ENCODE results near the gene ALOX5AP. TPM values are rescaled to one million over a fixed set of nuclear protein-coding genes. Genes with fewer than 3 reads are reported as not detected.

Gene ALOX5AP
- total RNA-seq, 2 experiments from 2014 or later = 31.8 to 33.8 TPM

DNA sequence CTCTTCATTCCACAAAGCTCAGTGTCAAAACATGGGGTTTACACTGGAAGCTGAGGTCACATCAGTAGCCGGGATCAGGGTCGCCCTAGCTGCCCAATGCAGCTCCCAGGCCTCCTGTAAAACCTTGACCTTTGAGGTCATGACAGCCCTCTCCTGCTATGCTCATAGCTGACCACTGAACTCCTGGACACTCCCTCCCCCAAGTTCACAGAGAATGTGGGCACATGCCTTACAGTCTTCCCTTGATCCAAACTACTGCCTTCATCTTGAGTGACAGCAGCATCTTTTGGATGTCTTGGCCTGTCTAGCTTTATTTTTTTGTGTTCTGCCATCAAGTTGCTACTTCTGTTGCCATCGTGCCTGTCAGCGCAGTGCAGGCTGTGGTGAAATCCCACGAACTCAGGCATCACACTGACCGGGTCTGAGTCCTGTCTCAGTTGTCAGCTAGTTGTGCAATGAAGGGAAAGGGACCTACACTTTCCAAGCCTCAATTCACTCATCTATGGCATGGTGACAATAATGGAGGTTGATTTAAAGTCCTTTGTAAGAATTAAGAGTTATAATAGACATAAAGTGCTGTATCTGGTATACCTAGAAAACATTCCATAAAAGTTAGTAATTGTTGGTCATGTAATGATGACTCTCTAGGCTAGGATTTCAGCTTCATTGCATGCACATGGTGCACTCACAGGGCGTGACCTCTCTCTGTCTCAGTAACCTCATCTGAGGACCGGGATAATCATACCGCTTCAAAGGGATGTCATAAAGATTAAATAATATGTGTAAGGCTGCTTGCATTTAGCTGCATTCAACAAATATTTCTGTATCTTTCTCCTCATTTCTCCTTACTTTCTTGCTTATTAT, 16.4 kb upstream of the ALOX5AP start:
- Mint-ChIP-seq H3K27me3 (peaks cover 2% of the 10 kb centered on the region), H3K4me1 (ENCODE audit: low read depth) (peaks cover 2% of the 10 kb centered on the region), H3K9me3 (no peaks in the 10 kb centered on the region), H3K36me3 (no peaks in the 10 kb centered on the region), H3K27ac (no peak overlapping the region), H3K4me3 (no peak overlapping the region)
- CTCF ChIA-PET = interaction anchor here (1.1 kb wide), 1 partner anchor 84 kb away, joined by 3 read pairs; no protein-coding TSS in a partner anchor
- intact Hi-C loops (cut with micrococcal nuclease) = no loop called here
- no peak for DNase-seq
- POLR2A ChIA-PET = no interaction called here

DNA sequence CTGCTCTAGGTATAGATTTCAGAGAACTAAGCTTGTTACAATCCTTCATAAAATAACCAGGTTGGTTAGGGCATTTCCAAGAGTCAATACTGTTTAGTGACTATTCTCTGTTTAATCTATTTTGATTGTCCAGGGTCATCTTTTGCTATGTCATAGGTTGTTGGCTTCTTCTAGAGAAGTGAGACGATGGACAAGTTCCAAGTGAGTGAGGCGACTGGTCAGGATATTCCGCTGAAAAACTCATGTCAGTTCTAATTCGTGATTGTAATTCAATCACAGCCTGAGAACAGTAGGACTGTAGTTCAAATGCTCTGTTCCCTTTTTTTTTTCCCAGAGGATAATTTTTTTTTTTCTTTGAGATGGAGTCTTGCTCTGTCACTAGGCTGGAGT, 15.8 kb upstream of the ALOX5AP start:
- DNase-seq = no peak
- H3K36me3 Mint-ChIP-seq = no peaks in the 10 kb centered on the region
- H3K9me3 Mint-ChIP-seq = no peaks in the 10 kb centered on the region
- POLR2A ChIA-PET = no interaction called here
- peaks cover 2% of the 10 kb centered on the region for H3K4me1 Mint-ChIP-seq (ENCODE audit: low read depth)
- H3K4me3 Mint-ChIP-seq = no peak overlapping the region
- intact Hi-C loops (cut with micrococcal nuclease) = no loop called here
- CTCF ChIA-PET = interaction anchor here (1.1 kb wide), 1 partner anchor 83 kb away, joined by 3 read pairs; no protein-coding TSS in a partner anchor
- no peak overlapping the region for H3K27ac Mint-ChIP-seq
- H3K27me3 Mint-ChIP-seq = peaks cover 2% of the 10 kb centered on the region

DNA sequence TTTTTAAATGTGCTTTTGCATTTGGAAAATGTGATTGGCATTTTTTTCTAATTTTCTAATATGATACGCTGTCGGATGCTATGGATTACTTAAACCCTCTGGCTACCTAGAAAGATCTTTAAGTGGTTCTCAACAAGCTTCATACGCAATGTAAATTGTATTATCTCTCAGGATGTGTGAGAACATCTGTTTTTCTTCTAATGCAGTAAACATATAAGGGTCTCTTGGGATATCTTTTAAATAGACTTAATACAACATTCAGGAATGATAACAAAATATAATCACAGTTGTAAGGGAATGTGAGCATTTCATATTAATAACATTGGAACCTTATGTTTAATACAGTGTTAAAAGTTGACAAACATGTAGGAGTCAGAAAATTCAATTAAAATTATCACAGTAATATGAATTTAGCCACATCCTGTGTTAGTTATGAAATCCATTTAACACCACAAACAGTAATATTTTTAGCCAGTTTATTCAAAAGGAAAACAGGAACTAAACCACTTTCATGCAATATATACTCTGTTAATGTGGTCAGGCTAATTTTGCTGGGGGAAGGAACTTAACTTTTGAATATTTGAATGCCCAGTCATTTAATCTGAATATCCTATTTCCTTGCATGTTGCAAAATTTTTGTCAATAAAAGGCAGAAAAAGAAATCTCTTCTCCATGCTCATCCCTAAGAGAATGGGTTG, 15.0 kb upstream of the ALOX5AP start:
- H3K27me3 Mint-ChIP-seq = peaks cover 2% of the 10 kb centered on the region
- CTCF ChIA-PET = no interaction called here
- no peaks in the 10 kb centered on the region for H3K36me3 Mint-ChIP-seq
- H3K4me3 Mint-ChIP-seq = no peak overlapping the region
- H3K4me1 Mint-ChIP-seq (ENCODE audit: low read depth) = peaks cover 2% of the 10 kb centered on the region
- no peak overlapping the region for H3K27ac Mint-ChIP-seq
- POLR2A ChIA-PET = no interaction called here
- DNase-seq = no peak
- H3K9me3 Mint-ChIP-seq = no peaks in the 10 kb centered on the region
- intact Hi-C loops (cut with micrococcal nuclease) = no loop called here

DNA sequence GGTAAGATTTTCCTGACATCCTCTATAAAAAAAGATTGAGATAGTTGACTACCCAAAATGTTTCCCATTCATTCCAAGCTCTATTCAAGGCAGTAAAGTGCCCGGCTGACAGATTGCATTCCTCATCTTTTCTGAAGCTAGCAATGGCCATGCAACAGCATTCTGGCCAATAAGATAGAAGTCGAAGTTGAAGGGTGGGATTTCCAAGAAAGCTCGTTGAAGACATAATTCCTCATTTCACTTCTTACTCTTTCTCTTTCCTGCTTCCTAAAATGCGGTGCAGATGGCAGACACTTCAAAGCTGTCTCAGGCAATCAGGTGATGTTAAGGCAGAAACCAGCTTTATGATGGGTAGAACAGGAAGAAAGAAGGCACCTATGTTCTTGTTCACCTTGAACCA, 13.4 kb upstream of the ALOX5AP start:
- Mint-ChIP-seq H3K36me3 (no peaks in the 10 kb centered on the region), H3K4me3 (no peak overlapping the region), H3K9me3 (no peaks in the 10 kb centered on the region), H3K4me1 (ENCODE audit: low read depth) (peaks cover 2% of the 10 kb centered on the region), H3K27ac (no peak overlapping the region), H3K27me3 (peaks cover 2% of the 10 kb centered on the region)
- ChIA-PET POLR2A (no interaction called here), CTCF (no interaction called here)
- intact Hi-C loops (cut with micrococcal nuclease) = no loop called here
- DNase-seq = no peak

DNA sequence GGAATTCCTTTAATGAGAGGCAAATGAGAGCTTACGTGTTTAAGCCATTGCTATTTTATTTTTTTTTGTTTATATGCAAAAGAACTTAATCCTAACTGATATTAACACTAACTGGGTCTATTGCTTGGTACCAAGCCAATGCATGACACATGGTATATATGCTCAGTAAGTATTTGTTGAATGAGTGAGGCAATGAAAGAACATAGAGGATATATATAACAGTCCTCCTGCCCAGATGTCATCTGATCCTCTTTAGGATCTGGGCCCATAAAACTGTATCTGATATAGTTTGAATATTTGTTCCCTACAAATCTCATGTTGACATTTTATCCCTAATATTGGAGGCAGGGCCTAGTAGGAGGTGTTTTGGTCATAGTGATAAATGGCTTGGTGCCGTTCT, 13.0 kb upstream of the ALOX5AP start:
- ChIA-PET CTCF (no interaction called here), POLR2A (no interaction called here)
- no peak overlapping the region for H3K27ac Mint-ChIP-seq
- no peaks in the 10 kb centered on the region for H3K9me3 Mint-ChIP-seq
- H3K4me3 Mint-ChIP-seq = no peak overlapping the region
- peaks cover 2% of the 10 kb centered on the region for H3K4me1 Mint-ChIP-seq (ENCODE audit: low read depth)
- H3K27me3 Mint-ChIP-seq = peaks cover 2% of the 10 kb centered on the region
- DNase-seq = no peak
- intact Hi-C loops (cut with micrococcal nuclease) = no loop called here
- H3K36me3 Mint-ChIP-seq = no peaks in the 10 kb centered on the region

DNA sequence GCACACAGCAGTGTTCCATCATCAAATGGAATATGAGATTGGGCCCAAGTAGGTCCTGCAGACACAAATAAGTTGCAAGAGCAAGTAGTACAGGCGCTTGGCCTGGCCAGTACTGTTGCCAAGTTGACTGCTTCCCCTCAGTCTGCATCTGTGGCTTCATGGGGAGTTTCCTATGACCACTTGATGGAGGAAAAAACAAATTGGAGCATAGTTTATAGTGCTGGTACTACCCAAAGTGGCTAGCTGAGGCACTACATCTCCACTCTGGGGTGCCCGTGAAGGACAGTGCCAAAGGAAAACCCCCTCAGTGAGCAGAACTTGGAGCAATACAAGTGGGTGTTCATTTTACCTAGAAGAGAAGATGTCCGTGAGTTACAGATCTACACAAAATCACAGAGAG, 10.6 kb upstream of the ALOX5AP start:
- H3K36me3 Mint-ChIP-seq = no peaks in the 10 kb centered on the region

DNA sequence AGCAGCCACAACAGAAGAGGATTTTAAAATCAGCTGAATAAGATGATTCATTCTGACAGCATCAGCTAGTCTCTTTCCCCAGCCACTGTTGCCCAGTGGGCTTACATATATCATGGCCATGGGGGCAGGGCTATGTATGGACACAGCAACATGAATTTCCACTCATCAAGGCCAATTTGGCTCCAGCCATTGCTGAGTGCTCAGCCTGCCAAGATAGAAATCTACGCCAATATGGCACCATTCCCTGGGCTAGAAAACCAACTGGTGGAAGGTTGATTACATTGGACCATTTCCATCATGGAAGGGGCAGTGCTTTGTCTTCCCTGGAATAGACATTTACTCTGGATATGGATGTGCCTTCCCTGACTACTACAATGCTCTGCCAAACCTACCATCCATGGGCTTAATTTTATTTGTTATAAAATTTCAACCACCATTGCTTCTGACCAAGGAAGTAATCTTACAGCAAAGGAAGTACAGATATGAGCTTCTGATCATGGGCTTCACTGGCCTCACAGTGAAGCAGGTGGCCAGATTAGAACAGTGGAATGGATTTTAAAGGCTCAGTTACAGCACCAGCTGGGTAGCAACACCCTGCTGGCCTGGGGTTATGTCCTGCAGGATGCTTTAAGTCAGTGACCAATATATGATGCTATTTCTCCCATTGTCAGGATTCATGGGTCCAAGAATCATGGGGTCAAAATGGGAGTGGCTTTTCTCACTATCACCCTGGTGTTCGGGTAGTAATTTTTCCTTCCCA, 9.8 kb upstream of the ALOX5AP start:
- H3K9me3 Mint-ChIP-seq = no peaks in the 10 kb centered on the region
- no peak for DNase-seq
- H3K4me1 Mint-ChIP-seq (ENCODE audit: low read depth) = peaks cover 2% of the 10 kb centered on the region
- ChIA-PET POLR2A (no interaction called here), CTCF (no interaction called here)
- no peak overlapping the region for H3K27ac Mint-ChIP-seq
- H3K27me3 Mint-ChIP-seq = peaks cover 2% of the 10 kb centered on the region
- no peak overlapping the region for H3K4me3 Mint-ChIP-seq
- intact Hi-C loops (cut with micrococcal nuclease) = no loop called here
- no peaks in the 10 kb centered on the region for H3K36me3 Mint-ChIP-seq

More for the DNA sequence above, 10.6 kb upstream of the ALOX5AP start:
- POLR2A ChIA-PET = no interaction called here
- H3K27me3 Mint-ChIP-seq = peaks cover 2% of the 10 kb centered on the region
- CTCF ChIA-PET = no interaction called here
- no peak for DNase-seq
- H3K9me3 Mint-ChIP-seq = no peaks in the 10 kb centered on the region
- intact Hi-C loops (cut with micrococcal nuclease) = no loop called here
- no peak overlapping the region for H3K4me3 Mint-ChIP-seq
- H3K4me1 Mint-ChIP-seq (ENCODE audit: low read depth) = peaks cover 2% of the 10 kb centered on the region
- H3K27ac Mint-ChIP-seq = no peak overlapping the region

DNA sequence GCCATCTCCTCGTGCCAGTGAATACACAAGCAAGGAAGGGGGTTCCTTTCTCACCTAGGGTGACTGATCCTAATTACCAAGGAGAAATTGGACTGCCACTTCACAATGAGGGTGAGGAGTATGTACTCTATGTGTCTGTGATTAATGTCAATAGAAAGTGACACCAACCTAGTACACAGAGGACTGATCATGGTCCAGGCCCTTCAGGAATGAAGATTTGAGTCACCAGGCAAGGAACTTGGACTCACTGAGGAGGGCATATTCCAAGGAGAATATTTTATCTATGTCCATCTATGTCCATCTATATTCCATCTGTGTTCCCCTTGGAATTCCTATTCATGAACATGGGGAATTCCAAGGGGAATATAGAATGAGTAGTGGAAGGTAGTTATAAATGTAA, 9.2 kb upstream of the ALOX5AP start:
- Mint-ChIP-seq H3K27me3 (peaks cover 2% of the 10 kb centered on the region), H3K4me1 (ENCODE audit: low read depth) (no peaks in the 10 kb centered on the region), H3K36me3 (no peaks in the 10 kb centered on the region), H3K9me3 (no peaks in the 10 kb centered on the region), H3K4me3 (no peak overlapping the region), H3K27ac (no peak overlapping the region)
- ChIA-PET CTCF (no interaction called here), POLR2A (no interaction called here)
- no peak for DNase-seq
- intact Hi-C loops (cut with micrococcal nuclease) = no loop called here

DNA sequence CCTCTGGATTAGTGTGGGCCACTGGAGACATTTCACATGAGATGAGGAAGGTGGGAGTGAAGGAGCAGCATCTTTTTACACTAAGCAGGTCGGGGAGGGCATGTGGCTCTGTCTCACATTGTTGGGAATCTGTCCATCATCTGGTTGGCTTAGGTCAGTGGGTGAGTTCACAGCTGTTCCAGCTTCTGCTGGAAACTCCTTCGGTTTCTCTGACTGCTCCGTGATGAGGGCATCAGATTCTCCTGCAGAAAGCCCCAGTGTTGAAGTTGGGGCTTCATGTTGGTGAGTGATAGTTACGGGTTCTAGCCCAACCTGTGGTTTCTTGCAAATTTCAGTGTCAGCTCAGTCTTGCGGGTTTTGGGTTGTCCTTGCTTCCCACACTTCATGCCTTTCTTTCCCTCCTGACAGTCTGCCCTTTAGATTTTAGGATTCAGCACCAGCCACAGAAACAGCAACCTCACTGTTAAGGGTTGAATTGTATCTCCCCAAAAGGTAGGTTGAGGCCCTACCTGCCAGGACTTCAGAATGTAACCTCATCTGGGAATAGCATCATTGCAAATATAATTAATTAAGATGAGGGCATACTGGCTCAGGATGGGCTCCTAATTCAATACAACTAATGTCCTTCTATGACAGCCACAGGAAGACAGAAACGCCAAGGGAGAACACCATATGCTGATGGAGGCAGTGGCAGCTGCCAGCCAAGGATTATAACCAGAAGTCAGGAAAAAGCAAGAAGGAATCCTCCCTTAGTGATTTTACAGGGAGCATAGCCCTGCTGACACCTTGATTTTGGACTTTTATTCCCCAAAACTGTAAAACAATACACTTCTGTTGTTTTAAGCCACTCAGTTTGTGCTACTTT, 7.6 kb upstream of the ALOX5AP start:
- CTCF ChIA-PET = interaction anchor here (0.6 kb wide), 1 partner anchor 401 kb away, joined by 3 read pairs; no protein-coding TSS in a partner anchor
- Mint-ChIP-seq H3K27me3 (no peaks in the 10 kb centered on the region), H3K27ac (no peak overlapping the region), H3K36me3 (no peaks in the 10 kb centered on the region), H3K4me1 (ENCODE audit: low read depth) (no peaks in the 10 kb centered on the region), H3K9me3 (no peaks in the 10 kb centered on the region), H3K4me3 (no peak overlapping the region)
- DNase-seq = no peak
- intact Hi-C loops (cut with micrococcal nuclease) = no loop called here
- POLR2A ChIA-PET = no interaction called here

DNA sequence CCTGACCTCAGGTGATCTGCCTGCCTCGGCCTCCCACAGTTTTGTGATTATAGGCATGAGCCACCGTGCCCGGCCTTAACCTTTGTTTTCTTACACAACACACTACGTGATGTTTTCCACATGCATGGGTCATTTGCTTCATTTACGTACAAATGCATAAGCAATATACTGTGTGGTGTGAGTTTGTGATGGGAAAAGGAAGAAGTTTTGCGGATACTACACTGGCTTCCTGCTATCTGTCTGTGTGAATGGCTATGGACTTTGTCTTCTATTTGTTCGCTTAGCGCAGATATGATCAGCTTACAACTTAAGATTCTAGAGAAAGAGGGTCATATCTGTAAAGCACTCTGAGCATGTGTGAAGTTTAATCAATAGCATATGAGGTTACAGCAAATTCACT, 5.5 kb upstream of the ALOX5AP start:
- ChIA-PET CTCF (interaction anchor here (0.7 kb wide), 1 partner anchor 18 kb away, joined by 3 read pairs; no protein-coding TSS in a partner anchor), POLR2A (interaction anchor here (1.2 kb wide), 1 partner anchor 10 kb away, joined by 3 read pairs; no protein-coding TSS in a partner anchor)
- no peaks in the 10 kb centered on the region for H3K36me3 Mint-ChIP-seq
- intact Hi-C loops (cut with micrococcal nuclease) = no loop called here
- no peak overlapping the region for H3K4me3 Mint-ChIP-seq
- no peak overlapping the region for H3K27ac Mint-ChIP-seq
- H3K27me3 Mint-ChIP-seq = no peaks in the 10 kb centered on the region
- no peak for DNase-seq
- no peaks in the 10 kb centered on the region for H3K9me3 Mint-ChIP-seq
- H3K4me1 Mint-ChIP-seq (ENCODE audit: low read depth) = peaks cover 7% of the 10 kb centered on the region

DNA sequence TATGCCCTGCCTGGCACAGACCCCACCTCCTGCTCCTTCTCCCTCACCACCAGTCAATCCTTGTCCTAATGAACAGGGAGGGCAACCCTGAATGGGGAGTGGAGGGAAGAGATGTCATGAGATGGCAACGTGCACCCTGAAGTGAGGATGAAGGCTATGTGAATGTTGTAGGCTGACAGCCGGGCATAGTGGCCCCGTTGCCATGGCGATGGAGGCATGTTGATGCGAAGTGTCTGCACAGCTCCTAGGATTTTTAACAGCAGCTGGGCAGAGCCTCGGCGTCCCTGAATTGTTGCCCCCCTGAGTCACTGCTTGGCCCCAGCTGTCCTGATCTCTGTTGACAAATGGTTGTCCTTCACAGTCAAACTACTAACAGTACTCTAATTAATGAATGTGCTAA, 4.8 kb upstream of the ALOX5AP start:
- ChIA-PET CTCF (no interaction called here), POLR2A (interaction anchor here (1.2 kb wide), 1 partner anchor 10 kb away, joined by 3 read pairs; no protein-coding TSS in a partner anchor)
- Mint-ChIP-seq H3K4me1 (ENCODE audit: low read depth) (peaks cover 13% of the 10 kb centered on the region), H3K36me3 (no peaks in the 10 kb centered on the region), H3K27ac (no peak overlapping the region), H3K4me3 (no peak overlapping the region), H3K9me3 (no peaks in the 10 kb centered on the region), H3K27me3 (no peaks in the 10 kb centered on the region)
- intact Hi-C loops (cut with micrococcal nuclease) = no loop called here
- DNase-seq = no peak

Measured in activated CD4-positive, alpha-beta memory T cell treated with anti-CD3 and anti-CD28 coated beads for 36 hours (primary cell).